ENCODE results near the gene TIGD1. TPM values are rescaled to one million over a fixed set of nuclear protein-coding genes. Genes with fewer than 3 reads are reported as not detected.

TIGD1 gene
- total RNA-seq, 4 donors from 2014 or later = 1.2 to 6.5 (median 2.8) TPM

GRCh38 chr2:232584238-232584637, 33.9 kb upstream of the TIGD1 start:
- no peaks in the 10 kb centered on the region for H3K27me3 ChIP-seq
- peaks cover 0 to 53% of the 10 kb centered on the region in 2 donors for H3K36me3 ChIP-seq
- no peak for TF ChIP-seq POLR2AphosphoS5 (IDR thresholded peaks at IDR 0.05)
- TF ChIP-seq CTCF (IDR thresholded peaks at IDR 0.05) = no peak
- TF ChIP-seq POLR2A (IDR thresholded peaks at IDR 0.05) = no peak
- TF ChIP-seq EP300 (IDR thresholded peaks at IDR 0.05) = no peak
- H3K27ac ChIP-seq = no peak overlapping the region
- peaks cover 0 to 14% (median 6%) of the 10 kb centered on the region in 3 donors for H3K4me1 ChIP-seq
- no peak for ATAC-seq
- H3K9me3 ChIP-seq = peaks cover 0 to 11% (median 0%) of the 10 kb centered on the region in 3 donors
- 83 to 97% methylated on average over 2 to 5 of the region's 6 CpGs for WGBS, 2 donors (ENCODE audit: low coverage in 1 of 2)
- H3K4me3 ChIP-seq = no peak overlapping the region

DNA sequence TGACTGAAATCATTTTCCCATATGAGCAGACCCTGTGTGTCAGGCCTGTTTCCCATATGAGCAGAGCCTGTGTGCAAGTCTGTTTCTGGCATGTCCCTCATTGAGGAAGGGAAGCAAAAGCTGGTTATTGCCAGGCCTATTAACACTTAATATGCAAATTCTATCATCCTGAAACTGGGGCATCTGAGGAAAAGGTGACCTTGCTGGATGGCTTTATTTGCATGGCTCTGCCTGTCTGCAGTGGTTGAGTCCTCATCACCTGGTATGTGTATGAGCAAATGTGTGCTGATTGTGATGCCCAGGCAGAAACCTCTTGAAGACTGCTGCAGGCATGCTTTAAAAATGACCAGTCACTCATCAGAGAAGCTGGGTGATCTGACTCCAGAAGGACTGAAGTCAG, 31.4 kb upstream of the TIGD1 start:
- no peaks in the 10 kb centered on the region for H3K4me1 ChIP-seq
- peaks cover 0 to 11% (median 0%) of the 10 kb centered on the region in 3 donors for H3K9me3 ChIP-seq
- H3K36me3 ChIP-seq = peaks cover 0 to 68% of the 10 kb centered on the region in 2 donors
- H3K27ac ChIP-seq = no peak overlapping the region
- TF ChIP-seq POLR2AphosphoS5 (IDR thresholded peaks at IDR 0.05) (no peak), EP300 (IDR thresholded peaks at IDR 0.05) (no peak), CTCF (IDR thresholded peaks at IDR 0.05) (no peak), POLR2A (IDR thresholded peaks at IDR 0.05) (no peak)
- H3K27me3 ChIP-seq = no peaks in the 10 kb centered on the region
- no peak overlapping the region for H3K4me3 ChIP-seq
- no peak for ATAC-seq

GRCh38 chr2:232580648-232580981, 30.3 kb upstream of the TIGD1 start:
- H3K36me3 ChIP-seq = peaks cover 0 to 71% of the 10 kb centered on the region in 2 donors
- no peak for TF ChIP-seq EP300 (IDR thresholded peaks at IDR 0.05)
- TF ChIP-seq POLR2AphosphoS5 (IDR thresholded peaks at IDR 0.05) = no peak
- TF ChIP-seq CTCF (IDR thresholded peaks at IDR 0.05) = no peak
- no peak for TF ChIP-seq POLR2A (IDR thresholded peaks at IDR 0.05)
- ATAC-seq = no peak
- H3K4me3 ChIP-seq = no peak overlapping the region
- 93 to 100% methylated on average over 1 to 6 of the region's 6 CpGs for WGBS, 2 donors (ENCODE audit: low coverage in 1 of 2)
- no peak overlapping the region for H3K27ac ChIP-seq
- H3K9me3 ChIP-seq = peaks cover 0 to 11% (median 0%) of the 10 kb centered on the region in 3 donors
- H3K27me3 ChIP-seq = no peaks in the 10 kb centered on the region
- H3K4me1 ChIP-seq = no peaks in the 10 kb centered on the region

- Histone ChIP-seq H3K9me3 (peaks cover 0 to 2% (median 0%) of the 10 kb centered on the region in 3 donors), H3K36me3 (peaks cover 0 to 78% of the 10 kb centered on the region in 2 donors), H3K27me3 (no peaks in the 10 kb centered on the region), H3K4me3 (no peak overlapping the region), H3K27ac (no peak overlapping the region), H3K4me1 (no peaks in the 10 kb centered on the region)
- TF ChIP-seq POLR2AphosphoS5 (IDR thresholded peaks at IDR 0.05) (no peak), EP300 (IDR thresholded peaks at IDR 0.05) (no peak), CTCF (IDR thresholded peaks at IDR 0.05) (no peak), POLR2A (IDR thresholded peaks at IDR 0.05) (no peak)
- WGBS, 2 donors (ENCODE audit: low coverage in 1 of 2) = 94 to 100% methylated on average over 2 of the region's 2 CpGs
- no peak for ATAC-seq
Measured at GRCh38 chr2:232578626-232579025, 28.3 kb upstream of the TIGD1 start.

DNA sequence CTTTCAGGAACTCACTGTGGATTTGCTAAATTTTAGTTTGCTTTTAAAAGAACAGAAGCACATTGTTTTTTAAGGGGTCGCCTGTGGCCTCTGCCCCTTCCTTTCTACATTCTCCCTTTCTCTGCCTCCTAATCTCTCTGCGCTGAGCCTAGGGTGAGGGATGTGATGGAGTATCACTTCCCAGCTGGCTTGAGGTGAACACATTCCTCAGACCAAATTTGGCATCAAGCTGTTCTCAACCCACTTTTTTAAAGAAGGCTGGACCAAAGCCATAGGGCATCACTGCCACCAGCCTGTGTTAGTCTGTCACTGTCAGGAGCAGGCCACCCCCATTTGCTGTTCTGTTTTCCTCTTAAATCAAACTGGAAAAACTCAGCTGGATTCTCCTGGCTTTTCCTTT, 27.5 kb upstream of the TIGD1 start:
- WGBS, 2 donors (ENCODE audit: low coverage in 1 of 2) = 89 to 95% methylated on average over 2 of the region's 2 CpGs
- ATAC-seq = no peak

More for the DNA sequence above, 27.5 kb upstream of the TIGD1 start:
- H3K9me3 ChIP-seq = no peaks in the 10 kb centered on the region
- no peaks in the 10 kb centered on the region for H3K27me3 ChIP-seq
- H3K4me1 ChIP-seq = no peaks in the 10 kb centered on the region
- no peak overlapping the region for H3K4me3 ChIP-seq
- H3K36me3 ChIP-seq = peaks cover 0 to 78% of the 10 kb centered on the region in 2 donors
- H3K27ac ChIP-seq = no peak overlapping the region
- TF ChIP-seq POLR2AphosphoS5 (IDR thresholded peaks at IDR 0.05) = no peak
- TF ChIP-seq POLR2A (IDR thresholded peaks at IDR 0.05) = no peak
- TF ChIP-seq CTCF (IDR thresholded peaks at IDR 0.05) = no peak
- no peak for TF ChIP-seq EP300 (IDR thresholded peaks at IDR 0.05)
